Right forelimb (tissue), 1 donor: ENCODE measurements around the gene TRUB2.

Experiments
- DNase-seq: peaks from one replicate; pipeline ENCODE4 v3.0.0-alpha.2; 2018

TRUB2 gene

DNA sequence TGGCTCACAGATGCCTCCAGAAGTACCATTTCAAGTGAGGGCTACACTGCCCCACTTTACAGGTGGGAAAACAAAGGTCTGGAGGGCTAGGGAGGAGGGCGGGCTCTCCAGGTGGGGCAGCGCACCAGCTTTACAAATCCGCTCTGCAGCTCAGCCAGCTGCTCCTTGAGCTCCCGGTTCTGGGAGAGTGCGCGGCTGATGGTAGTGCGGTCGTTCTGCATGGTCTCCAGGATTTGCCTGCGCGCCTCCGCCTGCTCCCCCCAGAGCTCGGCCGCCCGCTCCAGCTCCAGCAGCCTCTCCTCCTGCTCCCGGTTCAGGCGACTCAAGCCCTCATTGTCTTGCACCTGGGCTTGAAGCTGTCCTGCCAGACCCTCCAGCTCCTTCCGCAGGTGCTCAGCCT is 61.9 kb downstream of the TRUB2 start:
- DNase-seq = no peak

DNA sequence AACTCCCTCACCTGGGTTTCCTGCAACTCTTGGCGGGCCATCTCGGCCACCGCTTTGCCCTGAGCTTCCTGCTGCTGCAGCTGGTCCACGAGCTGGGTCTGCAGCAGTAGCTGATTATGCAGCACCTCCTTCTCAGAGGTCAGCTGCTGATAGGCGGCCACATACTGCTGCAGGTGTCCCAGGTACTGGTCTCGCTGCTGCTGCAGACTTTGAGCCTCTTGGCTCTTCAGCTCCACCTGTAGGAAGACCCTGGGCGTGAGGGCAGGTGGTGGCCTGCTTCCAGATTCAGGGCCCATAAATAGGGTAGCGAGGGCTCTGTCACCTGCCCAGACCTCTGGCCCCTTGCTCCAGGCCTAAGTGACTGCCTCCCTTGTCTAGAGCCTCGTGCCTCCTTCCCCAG is 63.1 kb downstream of the TRUB2 start:
- no peak for DNase-seq

DNA sequence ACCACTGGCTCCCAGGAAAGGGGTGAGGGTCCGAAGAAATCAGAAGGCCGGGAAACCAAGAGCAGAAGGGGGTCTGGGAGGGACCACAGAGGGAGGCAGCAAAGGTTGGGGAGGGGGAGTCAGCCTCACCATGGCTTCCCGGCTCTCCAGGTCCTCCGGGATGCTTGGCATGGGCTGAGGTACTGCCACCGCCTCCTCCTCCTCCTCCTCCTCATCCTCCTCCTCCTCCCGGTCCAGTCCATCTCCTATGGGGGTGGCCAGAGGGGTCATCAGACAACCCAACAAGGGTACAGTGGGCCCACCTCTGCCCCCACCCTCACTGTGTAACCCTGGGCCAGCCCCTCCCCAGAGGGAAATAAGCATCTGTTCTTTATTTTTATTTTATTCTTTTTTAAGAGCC is 63.9 kb downstream of the TRUB2 start:
- no peak for DNase-seq

DNA sequence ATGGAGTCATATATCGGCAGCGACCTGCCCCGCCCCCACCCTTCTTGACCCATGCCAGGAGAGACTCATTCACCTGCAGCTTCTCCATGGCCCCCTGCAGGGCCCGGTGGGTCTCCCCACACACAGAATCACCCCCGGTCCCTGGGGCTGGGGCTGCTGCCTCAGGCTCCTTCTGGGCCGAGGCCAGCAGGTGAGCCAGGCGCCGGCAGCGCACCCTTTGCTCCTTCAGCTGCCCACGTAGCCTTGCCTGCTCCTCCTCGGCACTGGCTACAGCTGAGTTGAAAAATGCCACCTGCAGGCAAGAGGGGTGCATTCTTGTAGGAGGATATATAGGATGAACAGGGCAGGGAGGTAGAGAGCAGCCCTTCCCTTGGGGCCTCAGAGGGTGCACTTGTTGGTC is 64.3 kb downstream of the TRUB2 start:
- DNase-seq = no peak

DNA sequence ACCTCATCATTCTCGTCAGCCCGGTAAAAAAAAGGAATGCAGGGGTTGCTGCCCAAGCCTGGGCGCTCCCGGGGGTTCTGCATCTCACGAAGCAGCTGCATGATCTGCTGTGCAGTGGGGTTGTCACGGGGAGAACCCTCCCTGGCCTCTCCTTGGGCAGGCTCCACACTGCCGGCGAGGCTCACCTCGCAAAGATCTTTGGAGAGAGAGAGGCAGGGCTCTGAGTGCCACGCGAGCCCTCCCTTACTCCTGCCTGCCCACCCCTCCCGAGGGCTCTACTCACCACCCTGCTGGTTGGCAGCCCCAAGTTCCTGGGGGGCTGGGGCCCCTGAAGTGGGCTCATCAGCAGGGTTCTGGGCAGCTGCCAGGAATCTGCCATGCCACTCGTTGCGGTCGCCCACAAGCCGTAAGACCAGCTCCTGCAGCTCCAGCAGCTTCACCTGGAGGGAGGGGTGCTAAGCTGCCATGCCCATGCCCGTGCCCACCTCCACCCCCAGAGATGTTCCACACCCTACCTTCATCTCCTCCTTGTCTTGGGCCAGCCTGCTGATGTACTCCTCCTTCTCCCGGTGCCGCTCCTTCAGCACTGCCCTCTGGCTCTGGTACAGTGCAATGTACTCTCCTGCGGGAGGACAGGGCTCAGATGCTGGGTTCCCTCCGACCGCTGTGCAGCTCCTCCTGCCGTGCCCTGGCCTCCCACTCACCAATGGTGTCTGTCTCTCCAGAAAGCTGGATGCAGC is 65.0 kb downstream of the TRUB2 start:
- DNase-seq = no peak
